GM19043 (cell line): ENCODE measurements around the gene NPY4R2.
"Not testable (repeated sequence)": the region's sequence is repeated elsewhere in the genome, so short reads cannot be mapped to it uniquely, and the experiment has no call there.

ENCODE experiments used
- ATAC-seq: cut with Tn5 transposase; IDR thresholded peaks from one replicate; pipeline ENCODE4 v1.9.1; 2021; ENCODE audit warnings: low read depth; ENCODE audit not compliant: unreplicated experiment

Gene NPY4R2, protein sequence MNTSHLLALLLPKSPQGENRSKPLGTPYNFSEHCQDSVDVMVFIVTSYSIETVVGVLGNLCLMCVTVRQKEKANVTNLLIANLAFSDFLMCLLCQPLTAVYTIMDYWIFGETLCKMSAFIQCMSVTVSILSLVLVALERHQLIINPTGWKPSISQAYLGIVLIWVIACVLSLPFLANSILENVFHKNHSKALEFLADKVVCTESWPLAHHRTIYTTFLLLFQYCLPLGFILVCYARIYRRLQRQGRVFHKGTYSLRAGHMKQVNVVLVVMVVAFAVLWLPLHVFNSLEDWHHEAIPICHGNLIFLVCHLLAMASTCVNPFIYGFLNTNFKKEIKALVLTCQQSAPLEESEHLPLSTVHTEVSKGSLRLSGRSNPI

GRCh38 chr10:47918475-47918874 lies at the start of gene NPY4R2:
Gene NPY4R2, plus strand, starts transcription at chr10:47918662. Its CDS starts 3,326 bp downstream, at chr10:47921988.
- not testable (repeated sequence) for ATAC-seq

DNA sequence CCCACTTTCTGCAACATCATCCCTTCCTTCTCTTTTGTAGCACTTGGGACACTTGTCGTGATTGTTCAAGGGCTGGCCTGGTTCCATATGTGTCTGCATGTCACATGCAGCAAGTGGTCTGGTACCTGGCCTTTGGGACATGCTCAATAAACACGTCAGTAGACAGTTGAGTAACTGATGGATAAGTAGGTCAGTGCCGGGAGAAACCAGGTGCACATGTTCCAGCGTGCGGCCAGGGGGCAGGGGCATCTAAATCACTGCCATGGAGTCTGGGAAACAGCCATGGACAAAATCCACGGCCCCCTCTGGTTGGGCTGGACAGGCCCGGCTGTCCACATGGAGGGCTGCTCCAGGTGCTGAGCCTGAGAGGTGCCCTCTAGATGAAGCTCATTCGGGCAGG lies 47.6 kb upstream of the NPY4R2 start:
- ATAC-seq = not testable (repeated sequence)

GRCh38 chr10:47871485-47872180 lies 46.8 kb upstream of the NPY4R2 start:
- ATAC-seq = not testable (repeated sequence)

DNA sequence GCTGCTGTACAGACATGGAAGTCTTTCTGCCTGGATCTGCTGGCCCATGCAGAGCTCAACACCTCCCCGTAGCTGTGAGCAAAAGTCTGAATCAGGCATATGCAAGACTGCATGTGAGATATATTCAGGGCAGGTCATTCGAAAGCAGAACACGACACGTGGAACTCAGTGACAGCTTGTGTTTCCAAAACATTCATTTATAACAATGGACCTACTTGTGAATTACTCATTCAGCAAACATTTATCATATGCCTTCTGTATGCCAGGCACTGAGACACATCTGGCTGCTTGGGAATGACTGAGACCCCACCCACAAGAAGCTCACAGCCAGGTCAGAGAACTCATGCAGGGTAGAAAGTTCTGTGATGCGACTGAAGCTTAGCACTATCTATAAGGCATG lies 46.2 kb upstream of the NPY4R2 start:
- not testable (repeated sequence) for ATAC-seq

- not testable (repeated sequence) for ATAC-seq
Observed at GRCh38 chr10:47884239-47884638, 34.2 kb upstream of the NPY4R2 start.

DNA sequence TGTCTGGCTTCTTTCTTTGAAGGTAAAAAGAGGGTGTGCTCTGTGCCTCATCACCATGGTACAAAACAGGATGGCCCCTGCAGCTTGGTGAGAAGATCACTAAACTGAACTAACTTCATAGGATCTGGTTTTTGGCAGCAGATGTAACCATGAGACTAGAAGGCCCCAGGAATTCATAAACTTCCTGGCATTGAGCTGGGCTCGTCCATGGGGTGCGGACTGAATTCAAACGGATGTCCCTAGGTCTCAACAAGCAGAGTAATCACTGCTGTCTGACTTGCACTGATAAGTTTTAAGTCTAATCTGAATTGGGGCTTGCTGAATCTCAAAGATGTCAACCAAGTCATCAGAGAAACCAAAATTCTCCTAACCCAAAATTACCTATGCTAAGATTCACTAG lies 33.5 kb upstream of the NPY4R2 start:
- ATAC-seq = not testable (repeated sequence)

DNA sequence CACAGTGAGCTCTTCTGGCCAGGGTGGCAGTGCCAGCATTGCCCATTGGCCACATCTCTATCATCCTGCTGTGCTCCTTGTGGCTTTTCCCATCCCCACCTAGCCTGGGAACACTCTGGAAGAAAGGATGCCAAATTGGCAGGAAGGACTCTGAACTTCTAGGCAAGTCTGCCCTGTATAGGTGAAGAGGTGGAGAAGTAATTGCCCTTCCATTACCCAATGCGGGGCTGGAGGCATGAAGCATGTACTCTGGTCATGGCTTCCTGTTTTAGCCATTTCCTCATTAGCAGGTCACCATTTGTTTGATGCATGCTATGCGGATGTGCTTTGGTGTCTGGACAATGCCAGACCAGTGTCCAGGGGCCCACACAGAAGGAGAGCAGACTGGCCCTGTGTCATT lies 32.1 kb upstream of the NPY4R2 start:
- ATAC-seq = not testable (repeated sequence)

DNA sequence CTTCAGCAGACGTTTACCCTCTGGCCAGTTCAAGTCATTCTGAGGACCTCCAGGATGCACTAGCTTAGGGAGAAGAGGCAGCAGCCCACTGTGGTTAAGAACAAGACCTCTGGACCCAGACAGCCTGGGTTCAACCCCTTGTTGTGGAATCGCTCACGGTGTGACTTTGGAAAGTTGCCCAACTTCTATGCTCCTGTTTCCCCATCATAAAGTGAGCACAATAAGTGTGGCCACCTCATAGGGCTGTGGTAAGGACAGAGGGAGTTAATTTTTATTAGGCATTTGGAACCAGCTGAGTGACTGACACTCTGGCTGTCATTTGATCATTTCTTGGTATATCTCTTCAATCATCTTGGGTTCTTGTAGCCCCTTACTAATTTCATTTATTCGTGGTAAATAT lies 31.6 kb upstream of the NPY4R2 start:
- not testable (repeated sequence) for ATAC-seq

DNA sequence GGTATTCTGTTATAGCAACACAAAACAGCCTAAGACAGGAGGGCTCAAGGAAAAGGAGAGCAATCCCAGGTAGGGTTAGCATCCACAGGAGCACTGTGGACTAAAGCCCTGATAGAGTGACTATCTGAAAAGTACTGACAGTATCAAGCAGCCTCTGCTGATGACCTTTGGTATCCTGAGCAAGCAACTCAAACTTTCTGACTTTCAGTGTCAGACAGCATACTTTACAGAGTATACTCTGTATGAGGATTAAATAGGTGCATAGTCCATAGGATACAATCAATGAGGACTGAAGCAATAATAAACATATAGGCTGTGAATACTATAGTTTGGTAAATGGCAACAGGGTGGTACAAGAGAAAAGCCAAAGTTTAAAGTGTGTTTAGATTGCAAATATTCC lies 27.7 kb upstream of the NPY4R2 start:
- ATAC-seq = not testable (repeated sequence)

GRCh38 chr10:47892494-47893261 lies 25.8 kb upstream of the NPY4R2 start:
- not testable (repeated sequence) for ATAC-seq

DNA sequence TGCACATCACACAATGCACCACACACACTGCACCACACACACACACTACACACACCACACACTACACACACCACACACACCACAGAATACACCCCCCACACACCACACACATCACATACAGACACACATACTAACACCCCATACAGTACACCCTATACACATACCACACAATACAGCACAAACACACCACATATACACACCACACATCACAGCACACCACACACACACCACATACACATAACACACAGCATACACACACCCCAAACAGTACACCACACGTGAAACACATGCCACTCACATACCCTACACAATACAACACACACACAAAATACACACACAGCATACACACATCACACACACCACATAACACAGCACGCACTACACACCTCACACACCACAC lies 23.9 kb upstream of the NPY4R2 start:
- ATAC-seq = not testable (repeated sequence)

- ATAC-seq = not testable (repeated sequence)
Observed at GRCh38 chr10:47897813-47898212, 20.6 kb upstream of the NPY4R2 start.

GRCh38 chr10:47909333-47909732 lies 9.1 kb upstream of the NPY4R2 start:
- not testable (repeated sequence) for ATAC-seq

DNA sequence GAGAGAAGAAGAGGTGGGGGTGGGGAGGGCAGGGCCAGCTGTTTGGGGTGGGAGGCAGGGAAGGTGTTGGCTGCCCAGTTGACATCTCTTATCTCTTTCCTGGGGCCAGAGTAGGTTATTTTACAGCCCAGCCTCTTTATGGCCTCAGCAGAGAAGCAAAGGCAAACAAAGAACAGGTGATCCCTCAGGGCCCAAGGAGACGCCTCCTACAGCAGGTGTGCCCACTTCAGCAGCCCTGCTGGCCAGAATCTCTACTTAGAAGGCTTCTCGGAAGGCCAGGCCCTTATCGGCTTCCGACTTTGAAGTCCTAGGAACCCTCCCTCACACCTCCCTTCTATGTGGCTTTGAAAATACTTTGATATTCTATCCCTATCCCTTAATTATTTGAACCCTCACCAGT lies 8.0 kb upstream of the NPY4R2 start:
- not testable (repeated sequence) for ATAC-seq

DNA sequence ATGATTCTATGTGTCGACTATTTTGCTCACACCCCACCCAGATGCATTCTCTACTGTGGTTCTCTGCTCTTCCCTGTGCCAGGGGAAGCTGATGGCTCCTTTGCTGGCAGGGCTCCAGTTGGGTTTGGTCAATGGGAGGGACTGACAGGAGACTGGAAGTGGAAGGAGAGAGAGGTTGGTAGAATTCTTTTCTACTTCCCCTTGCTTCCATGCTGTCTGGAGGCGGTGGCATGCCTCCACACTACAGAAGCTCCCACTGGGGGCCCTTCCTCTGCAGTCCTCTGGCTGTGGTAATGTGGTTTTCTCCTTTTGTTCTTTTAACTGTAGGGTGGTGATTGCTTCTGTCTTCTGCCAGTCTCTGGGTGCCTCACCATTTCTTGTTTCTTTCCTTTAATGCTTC lies 4.4 kb upstream of the NPY4R2 start:
- ATAC-seq = not testable (repeated sequence)

DNA sequence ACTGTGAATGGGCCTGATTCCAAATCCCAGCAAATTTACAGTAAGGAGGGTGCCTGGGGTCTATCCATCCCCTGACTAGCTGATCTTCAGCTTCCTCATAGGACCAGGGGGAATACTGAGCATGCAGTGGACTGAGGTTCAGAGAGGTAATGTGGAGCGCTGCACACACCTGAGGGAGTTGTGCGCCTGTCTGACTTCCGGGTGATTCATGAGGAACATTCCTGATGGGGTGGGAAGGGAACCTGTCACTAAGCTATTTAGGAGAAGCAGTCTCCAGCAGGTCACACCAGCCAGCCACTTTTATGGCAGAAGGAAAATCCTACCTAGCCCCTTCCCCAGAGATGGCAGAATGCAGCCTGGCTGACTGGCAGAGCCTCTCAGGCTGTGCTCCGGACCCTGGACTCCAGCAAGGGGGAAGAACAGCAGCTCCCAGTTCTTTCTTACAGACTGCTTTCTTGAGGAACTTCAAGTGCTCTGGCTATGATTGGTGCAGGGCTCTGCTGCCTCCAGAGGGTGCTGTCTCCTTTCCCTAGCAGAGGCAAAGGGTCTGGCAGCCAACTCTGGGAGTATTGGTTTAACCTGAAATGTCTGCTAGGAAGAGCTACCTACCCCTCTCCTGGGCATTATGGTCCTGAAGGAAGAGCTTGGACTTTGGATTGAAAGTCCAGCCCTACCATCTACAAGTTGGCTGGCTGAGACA lies 2.5 kb upstream of the NPY4R2 start:
- not testable (repeated sequence) for ATAC-seq

DNA sequence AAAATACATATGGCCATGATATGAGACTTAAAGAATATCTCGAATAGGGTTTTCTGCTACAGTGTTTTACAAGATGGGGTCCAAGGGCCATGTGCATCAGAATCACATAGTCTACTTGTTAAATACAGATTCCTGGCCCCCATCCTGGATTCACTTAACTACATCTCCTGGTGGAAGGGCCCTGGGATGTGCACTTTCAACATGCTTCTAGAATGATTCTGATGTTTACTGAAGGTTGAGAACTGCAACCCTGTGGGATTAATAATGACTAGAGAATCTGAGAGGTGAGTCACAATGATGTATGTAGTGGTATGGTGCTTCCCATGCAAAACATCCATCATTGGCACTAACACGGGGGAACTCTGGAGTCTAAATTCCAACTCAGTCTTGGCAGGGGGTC lies 2.1 kb downstream of the NPY4R2 start:
- not testable (repeated sequence) for ATAC-seq

DNA sequence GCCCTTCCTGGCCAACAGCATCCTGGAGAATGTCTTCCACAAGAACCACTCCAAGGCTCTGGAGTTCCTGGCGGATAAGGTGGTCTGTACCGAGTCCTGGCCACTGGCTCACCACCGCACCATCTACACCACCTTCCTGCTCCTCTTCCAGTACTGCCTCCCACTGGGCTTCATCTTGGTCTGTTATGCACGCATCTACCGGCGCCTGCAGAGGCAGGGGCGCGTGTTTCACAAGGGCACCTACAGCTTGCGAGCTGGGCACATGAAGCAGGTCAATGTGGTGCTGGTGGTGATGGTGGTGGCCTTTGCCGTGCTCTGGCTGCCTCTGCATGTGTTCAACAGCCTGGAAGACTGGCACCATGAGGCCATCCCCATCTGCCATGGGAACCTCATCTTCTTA lies 4.0 kb downstream of the NPY4R2 start:
- not testable (repeated sequence) for ATAC-seq

DNA sequence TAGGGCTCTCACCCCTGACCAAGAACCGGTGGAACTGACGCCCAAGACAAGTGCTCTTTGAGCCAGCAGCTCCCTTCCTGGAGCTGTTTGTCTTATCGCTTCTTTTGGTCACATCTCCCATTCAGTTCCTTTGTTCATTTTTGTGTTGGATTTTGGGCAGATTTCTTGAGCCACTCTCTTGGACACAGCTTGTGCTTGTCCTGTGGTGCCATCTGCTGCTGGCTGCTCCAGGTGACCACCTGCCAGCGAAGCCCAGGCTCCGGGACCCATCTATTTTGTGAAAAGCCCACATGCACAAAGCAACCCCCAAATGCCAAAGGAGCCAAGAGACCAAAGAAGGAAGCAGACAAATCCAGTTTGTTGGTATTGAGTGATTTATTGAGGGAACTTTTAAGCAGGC lies 6.2 kb downstream of the NPY4R2 start:
- ATAC-seq = not testable (repeated sequence)

GRCh38 chr10:47927147-47927916 lies 8.9 kb downstream of the NPY4R2 start:
- ATAC-seq = not testable (repeated sequence)
